HS-5 (cell line): Measurements from ENCODE around the gene KCNJ2.

Source experiments
- DNase-seq: peaks from one replicate; pipeline ENCODE4 v3.0.0-alpha.2; 2012; ENCODE audit warnings: low read depth

KCNJ2 gene

DNA sequence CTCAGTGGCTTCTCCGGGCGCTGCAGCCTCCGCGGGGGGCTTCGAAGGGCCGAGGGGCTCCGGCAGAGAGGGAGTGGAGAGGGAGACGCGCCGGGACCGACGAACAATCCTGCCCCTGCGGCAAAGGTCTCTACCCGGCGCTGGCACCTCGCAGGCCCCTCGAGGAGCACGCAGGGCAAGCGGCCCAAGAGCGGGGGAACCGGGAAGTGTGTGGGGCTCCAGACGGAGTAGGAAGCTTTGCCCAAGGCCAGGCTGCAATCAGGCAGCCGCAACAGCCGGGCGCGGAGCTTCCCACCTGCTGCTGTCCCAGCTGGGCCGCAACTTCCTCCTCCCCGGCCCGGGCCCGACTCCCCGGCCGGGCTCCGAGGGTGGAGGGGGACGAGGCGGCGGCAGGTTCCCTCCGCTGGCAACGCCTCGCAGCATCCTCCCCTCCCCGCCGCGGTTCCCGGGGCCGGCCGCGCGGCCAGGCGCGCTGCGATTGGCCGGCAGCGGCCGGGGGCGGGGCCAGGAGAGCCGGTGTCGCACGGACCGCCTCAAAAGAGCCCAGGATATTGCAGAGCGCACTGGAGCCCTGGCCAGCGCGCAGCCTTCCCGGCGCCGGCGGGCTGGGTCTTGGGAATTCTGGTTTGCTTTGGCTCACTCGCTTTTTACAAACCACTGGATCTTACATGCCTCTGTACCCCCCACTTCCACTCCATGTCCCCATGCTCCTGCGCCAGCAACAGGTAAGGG lies at the start of gene KCNJ2:
Gene KCNJ2, plus strand, starts transcription at position 556 of the 732 bp plus-strand sequence. CDS start 5,508 bp downstream, outside the sequence.
- no peak for DNase-seq

DNA sequence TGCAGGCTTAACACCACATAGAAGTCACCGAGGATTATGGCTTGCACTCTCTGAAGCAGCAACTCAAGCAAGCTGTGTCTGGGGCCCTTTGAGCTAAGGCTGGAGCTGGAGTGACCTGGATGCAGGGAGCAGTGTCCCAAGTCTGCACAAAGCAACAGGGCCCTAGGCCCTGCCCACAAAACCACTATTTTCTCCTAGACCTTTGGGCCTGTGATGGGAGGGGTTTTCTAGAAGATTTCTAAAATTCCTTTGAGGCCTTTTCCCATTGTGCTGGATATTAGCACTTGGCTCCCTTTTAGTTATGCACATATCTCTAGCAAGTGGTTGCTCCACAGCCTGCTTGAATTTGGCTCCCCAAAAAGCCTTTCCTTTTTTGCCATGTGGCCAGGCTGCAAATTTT lies 49.8 kb upstream of the KCNJ2 start:
- no peak for DNase-seq

DNA sequence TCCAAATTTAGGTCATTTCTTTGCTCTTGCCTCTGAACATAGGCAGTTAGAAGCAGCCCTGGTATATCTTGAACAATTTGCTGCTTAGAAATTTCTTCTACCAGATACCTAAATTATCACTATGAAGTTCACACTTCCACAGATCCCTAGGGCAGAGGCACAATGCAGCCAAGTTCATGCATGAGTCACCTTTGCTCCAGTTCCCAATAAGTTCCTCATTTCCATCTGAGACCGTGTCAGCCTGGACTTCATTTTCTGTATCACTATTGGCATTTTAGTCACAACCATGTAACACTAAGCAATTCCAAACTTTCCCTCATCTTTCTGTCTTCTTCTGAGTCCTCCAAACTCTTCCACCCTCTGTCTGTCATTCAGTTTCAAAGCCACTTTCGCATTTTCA lies 49.3 kb upstream of the KCNJ2 start:
- DNase-seq, result no peak

DNA sequence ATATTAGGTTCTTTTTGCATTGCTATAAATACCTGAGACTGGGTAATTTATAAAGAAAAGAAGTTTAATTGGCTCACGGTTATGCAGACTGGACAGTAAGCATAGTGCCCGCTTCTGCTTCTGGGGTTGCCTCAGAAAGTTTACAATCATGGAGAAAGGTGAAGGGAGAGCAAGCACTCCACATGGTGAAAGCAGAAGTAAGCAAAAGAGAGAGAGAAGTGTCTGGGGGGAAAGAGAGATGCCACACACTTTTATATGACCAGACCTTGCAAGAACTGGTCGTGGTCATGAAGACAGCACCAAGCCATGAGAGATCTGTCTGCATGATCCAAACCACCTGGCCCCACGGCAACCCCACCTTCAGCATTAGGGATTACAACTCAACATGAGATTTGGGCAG lies 48.9 kb upstream of the KCNJ2 start:
- DNase-seq, result no peak

DNA sequence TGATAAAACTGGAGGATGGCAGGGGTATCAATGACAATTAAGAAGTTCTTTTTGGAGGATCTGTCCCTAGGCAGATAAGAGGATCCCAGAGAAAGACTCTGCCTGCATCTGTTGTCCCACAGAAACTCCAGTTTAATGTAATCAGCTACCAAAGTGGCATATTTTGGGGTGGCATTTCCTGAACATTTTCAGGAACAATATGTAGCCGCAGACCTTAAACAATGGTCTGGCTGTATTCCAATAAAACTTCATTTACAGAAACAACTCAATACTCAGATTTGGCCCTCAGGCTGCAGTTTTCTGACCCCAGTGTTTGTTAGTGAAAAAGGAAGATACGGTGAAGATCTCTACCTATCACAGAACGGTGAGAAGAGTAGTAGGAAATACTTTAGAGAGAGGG lies 48.2 kb upstream of the KCNJ2 start:
- no peak for DNase-seq

DNA sequence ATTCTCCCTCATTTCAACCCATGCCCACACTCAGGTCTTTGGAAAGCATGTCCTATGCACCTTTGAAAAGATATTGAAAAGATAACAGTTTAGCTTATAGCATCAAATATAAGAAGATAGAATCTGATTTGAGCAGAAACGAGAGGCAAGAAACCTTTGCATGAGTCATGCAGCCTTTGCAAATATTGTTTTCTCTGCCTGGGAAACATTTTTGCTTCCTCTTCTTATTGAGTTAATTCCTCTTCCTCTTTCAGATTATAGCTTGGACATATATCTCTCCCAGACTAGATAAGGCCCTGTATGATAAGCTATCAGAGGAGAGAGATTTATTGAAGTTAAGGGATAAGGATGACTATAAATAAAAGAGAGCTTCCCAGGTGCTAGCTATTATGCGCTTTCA lies 46.1 kb upstream of the KCNJ2 start:
- DNase-seq, result no peak

DNA sequence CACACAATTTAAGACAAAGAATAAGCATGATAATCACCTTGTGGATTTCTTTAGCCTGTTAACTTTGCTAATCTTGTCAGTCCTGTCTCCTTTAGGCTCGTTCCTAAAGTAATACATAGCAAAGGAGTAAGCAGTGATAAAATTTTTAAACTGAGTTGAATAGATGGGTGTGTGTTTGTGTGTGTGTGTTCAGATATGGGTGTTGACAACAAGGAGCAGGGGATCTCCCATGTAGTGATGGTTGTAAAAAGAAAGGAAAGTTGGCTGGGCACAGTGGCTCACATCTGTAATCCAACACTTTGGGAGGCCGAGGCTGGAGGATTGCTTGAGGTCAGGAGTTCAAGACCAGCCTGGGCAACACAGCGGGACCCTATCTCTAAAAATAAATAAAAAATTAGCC lies 44.6 kb upstream of the KCNJ2 start:
- DNase-seq, result no peak

DNA sequence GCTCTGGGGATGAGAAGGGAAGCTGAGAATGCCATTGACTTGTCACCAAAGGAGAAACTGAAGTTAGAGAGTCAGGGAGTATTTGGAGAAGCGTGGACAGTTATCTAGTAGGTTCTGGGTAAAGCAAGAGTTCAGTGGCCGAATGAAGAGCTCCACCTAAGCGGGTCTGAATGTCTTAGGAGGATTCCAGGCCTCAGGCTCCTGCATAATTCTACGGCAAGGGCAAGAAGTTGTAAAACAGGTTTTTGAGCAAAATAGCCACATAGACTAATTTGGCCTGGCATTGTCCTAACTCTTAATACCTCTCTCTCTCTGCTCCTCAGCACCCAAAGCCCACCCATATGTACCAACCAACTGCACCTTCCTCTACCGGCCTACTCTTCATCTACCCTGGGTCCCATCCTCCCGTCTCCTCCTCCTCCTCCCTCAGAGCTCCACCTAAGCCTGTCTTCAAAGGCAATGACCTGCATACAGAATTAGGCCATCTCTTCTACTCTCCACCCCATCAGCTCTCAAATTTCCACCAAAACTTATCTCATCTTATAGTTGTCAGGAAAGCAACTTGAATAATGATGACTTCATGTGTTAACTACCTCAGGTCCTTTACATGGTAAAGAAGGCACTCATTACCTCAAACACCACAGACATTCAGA lies 42.0 kb upstream of the KCNJ2 start:
- DNase-seq, result no peak

DNA sequence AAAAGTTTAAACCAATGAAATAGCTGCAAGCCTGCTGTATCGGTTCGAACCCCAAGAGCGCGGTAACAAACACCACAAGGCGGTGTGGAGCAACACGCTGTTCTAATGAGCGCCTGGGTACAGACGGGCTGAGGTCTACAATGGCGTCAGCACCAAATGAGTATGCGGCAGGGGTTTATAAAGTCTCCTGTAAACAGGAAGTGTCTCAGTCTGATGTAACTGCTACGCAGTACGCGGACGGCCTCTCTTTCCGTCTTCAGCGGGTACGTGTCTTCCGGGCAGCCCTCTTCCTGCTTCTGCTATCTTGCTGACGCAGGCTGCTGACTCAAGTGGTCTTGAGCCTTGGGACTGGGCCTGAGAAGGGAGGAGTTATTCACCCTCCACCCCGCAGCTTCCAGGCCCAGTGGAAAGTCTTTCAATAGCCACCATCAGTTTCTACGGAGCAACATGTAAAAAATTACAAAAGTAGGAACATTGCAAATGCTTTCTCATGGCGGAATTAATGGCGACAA lies 40.5 kb upstream of the KCNJ2 start:
- DNase-seq, result no peak

DNA sequence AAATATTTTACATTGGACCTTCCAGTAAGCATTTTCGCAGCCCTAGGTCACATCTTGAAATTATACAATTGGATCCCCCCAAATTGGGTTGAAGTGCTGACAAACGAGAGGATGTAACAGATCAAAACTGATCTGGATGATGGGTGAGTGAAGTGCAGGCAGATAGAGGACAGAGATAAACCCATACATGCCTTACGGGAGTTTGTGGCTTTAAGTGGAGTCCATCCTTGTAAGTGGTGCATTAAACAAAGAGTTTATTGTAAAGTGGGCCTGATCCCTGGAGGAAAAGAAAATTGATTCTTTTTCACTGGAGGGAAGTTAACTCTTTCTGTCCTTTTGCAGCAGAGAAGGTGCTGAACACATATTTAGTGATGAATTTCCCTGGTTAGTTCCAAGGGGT lies 39.0 kb upstream of the KCNJ2 start:
- no peak for DNase-seq

DNA sequence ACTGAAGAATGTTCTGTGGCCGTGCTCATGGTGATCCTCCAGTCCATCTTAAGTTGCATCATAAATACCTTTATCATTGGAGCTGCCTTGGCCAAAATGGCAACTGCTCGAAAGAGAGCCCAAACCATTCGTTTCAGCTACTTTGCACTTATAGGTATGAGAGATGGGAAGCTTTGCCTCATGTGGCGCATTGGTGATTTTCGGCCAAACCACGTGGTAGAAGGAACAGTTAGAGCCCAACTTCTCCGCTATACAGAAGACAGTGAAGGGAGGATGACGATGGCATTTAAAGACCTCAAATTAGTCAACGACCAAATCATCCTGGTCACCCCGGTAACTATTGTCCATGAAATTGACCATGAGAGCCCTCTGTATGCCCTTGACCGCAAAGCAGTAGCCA lies 36.8 kb upstream of the KCNJ2 start:
- no peak for DNase-seq

DNA sequence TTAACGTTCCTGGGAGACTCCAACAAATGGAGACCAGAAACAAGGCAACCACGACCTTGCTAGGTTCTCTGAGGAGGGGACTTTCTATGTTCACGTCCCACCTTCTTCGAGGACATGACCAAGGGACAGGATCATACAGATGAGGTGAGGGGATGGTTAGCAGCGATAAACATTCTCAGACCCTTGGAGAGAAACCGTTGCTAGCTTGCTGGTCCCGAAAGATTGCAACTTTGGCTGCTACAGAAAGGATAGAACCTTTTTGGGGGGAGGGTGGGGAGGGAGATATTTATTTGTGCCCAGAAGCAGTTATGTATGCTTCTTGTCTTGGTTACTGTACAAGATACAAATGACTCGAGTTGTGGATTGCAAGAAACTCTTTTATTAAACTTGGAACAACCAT lies 35.3 kb upstream of the KCNJ2 start:
- no peak for DNase-seq

DNA sequence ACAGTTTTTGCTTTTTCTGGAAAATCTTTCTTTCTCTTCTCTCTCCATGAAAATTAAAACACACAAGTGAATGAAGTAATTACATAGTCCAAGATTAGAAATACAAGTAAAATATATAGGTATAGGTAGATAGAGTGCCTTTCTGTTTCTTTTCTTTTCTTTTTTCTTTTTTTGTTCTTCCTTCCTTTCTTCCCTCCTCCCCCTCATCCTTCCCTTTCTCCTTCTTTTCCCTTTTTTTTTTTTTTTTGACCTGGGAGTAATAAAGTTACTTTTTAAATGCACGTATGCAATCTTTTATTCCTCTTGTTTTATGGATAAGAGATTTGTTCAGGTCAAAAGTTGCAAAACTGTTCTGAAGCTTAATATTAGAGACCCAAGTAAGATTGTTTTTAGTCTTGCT lies 34.6 kb upstream of the KCNJ2 start:
- no peak for DNase-seq

DNA sequence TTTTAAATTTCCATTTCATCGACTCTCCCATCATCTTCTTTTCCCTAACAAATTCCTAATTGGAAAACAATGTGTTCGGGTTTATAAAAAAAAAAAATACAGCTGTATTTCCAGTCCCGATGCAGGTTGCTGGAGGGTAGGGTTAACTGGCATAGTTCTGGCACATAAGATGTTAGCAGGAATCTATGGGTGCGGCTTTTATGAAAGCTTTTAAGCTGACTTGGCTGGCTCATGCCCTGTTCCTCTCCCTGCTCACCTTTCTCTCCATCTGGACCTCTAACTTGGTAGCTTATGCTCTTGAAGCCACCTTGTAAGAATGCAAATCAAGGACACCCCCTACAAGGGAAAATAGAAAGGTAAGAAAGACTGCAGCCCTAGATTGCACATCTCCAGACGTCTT lies 33.2 kb upstream of the KCNJ2 start:
- no peak for DNase-seq

DNA sequence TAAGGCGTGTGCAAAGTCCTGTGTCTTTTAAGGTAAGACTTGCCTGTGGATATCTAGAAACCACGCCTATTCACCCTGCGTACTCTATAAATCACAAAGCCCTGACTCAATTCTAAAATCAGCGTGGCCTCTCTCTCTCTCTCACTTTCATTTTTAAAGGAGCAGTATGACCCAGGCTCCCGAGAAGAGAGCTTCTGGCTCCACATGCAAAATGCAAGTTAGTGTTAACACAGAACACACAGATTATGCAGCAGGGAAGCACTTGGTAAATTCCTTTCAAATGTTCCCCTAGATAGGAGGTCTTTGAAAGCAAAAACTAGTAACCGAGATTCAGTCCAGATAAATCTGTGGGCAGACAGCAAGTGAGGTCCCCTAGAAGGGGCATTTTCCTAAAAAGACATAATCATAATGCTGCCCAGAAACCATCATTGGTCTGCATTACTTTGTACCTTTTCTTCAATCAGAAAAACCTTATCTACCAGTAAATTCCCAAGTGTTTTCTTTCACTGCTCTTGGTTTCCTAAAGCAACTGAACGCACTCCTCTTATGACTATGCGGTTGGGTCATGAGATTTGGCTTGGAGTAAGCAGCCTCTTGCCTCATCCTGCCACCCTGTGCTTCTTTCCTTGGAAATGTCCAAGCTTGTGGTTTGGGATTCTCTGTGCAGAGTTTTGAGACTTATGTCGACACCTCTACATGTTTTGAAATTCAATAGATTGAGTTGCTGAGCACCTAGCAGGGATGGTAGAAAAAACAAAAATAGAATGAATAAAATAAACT lies 31.7 kb upstream of the KCNJ2 start:
- peak; percentile 68 for DNase-seq

DNA sequence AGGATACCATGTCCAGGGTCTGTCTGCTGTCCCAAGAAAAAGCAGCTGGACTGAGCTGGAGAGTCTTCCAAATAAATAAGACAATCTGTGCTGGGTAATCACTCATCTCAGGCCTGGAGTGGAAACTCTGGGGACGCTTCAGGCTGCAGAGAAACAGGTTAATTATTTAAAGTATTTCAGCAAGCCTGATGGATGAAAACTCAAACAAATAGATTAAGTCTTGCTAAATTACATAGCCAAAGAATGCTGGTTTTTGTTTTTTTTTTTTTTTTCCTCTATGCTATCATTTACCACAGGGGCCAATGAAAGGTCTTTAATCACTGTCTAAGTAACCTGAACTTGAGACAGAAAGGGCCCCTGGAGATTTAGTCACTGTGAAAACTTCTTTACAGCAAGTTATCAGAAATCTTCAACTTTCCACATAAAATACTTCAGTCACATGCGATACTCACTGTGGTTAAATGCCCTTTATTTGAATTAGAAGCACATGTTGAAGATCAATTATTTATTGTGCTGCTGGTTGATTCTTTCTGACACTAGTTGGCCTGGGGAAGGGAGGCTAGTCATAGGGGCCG lies 31.0 kb upstream of the KCNJ2 start:
- no peak for DNase-seq

DNA sequence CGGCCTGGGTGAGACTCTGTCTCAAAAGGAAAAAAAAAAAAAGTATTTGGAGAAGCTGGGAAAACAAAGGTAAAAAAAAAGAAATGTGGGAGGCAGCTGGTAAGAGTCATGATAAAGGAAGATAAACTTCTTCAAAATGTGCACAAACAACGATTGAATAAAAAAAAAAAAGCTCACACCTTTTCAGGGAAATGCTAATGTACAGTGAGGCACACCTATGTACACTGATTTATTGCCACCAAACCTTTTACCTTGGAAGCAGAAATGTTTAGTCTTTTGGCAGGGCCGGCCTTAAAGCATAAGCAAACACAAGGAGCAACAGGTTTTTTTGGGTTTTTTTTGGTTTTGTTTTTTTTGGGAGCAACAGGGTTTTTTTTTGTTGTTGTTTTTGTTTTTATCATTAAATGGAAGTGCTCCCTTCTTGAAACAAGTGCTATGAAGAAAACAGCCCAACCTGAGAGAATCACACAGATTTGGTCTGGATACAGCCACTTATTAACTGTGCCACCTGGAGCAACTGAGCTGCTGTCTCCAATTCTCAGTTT lies 29.8 kb upstream of the KCNJ2 start:
- no peak for DNase-seq

DNA sequence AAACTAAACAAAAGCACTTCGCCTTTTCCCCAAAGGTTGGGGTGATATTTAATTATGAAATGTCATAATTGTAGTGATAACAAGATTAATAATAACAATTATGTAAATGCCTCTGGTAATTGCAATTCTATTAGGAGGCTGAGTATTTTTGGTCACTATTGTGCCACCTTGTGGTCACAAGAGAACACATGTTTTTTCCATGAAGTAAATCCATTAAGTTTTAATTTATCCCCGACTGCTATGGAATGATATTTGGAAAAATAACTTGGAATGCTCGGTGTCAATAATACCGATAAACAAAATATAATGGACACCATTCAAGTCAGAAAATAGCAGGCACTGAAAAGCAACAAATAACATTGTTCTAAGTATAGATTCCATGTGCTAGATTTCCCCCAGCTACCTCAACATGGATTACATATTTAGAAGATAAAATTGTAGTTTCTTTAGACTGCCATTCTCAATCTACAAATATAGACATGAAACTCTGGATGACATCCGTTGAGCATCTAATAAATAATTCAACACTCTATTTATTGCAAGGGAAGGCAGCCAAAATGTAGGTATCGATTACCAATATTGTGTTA lies 25.0 kb upstream of the KCNJ2 start:
- DNase-seq, result no peak

DNA sequence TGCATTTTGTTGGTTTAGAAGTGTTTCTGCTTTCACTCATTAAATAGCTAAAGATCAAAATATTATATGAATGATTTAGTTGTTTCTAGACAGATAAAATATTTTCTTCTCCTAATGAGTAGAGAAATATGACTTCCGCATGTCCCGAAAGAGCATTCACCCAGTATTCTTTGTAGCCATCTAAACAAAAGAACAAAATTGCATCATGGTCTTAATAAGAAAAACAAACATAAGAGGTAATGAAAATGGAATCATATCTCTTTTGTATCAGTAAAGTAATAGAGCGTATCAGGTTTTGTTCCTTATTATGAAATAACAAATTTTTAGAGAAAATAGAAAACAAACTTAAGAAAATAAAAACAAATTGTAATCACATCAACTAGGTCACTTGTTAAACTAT lies 16.1 kb upstream of the KCNJ2 start:
- no peak for DNase-seq

DNA sequence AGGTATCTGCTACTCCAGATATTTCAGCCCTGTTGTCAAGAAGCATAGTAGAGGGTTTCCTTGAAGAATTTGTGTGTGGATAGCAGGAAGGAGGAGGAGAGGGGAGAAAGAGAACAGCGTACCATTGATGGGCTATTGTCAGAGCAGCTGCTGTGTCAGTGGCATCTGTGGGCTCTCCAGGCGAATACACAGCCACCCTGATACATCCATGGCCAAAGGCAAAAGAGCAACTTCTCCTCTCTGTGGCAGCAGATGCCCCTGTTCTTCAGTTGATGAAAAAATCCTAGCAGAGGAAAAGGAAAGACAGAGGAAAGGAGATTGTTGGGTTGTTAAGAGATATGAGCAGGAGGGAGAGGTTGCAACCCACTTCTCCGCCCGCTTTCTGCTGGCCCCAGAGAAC lies 12.2 kb upstream of the KCNJ2 start:
- DNase-seq, result no peak

DNA sequence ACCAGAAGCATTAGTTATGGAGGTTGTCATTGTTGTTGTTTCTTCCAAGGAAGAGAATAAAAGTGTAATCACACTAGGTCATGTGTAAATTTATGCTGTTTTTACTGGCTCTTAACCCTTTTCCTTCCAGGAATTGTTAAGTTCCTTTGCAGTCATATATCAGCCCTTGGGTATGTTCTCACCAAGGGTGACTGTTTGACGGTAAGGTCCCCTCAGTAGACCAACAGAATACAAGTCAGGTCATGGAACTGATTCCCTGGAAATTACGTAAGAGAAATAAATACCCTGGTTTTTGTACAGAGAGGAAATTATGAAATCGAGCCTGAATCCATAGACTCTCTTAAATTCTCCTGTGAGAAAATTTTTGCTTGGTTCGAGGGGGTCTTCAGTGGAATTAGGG lies 11.2 kb upstream of the KCNJ2 start:
- DNase-seq, result no peak

DNA sequence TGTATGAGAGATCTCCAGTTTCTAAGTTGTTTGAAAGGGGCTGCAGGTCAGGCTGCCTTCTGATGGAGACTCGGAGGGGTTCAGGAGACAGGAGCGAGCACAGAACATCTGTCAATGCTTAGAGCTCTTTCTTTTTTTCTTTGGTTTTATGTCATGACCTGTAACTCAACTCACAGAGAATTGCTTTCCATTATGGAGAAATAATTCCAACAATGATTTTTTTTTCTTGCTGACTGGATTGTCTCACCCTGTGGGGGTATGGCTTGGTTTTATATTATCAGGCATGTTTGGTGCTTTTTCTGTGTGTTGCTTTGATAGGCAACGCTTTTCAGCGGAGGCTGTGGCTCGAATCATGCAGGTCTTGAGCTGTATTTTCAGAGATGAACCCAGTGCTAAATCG lies 10.7 kb upstream of the KCNJ2 start:
- DNase-seq, result no peak
